Ishikawa (cell line): ENCODE data around the gene PCK1.

Experiments used
- CEBPB ChIP-seq: IDR thresholded peaks from 2 replicates; pipeline ENCODE4 v1.6.1; 2012
- CREB1 ChIP-seq: IDR thresholded peaks from 2 replicates; pipeline ENCODE4 v1.6.1; 2012; ENCODE audit warnings: low read depth
- EGR1 ChIP-seq: IDR thresholded peaks from 2 replicates; pipeline ENCODE4 v1.6.1; 2012
- EP300 ChIP-seq: IDR thresholded peaks from 2 replicates; pipeline ENCODE4 v1.6.1; 2012; ENCODE audit warnings: borderline replicate concordance
- FOXM1 ChIP-seq: IDR thresholded peaks from 2 replicates; pipeline ENCODE4 v1.6.1; 2012; ENCODE audit warnings: low read depth, borderline replicate concordance
- NFIC ChIP-seq: IDR thresholded peaks from 2 replicates; pipeline ENCODE4 v1.6.1; 2012
- RAD21 ChIP-seq: IDR thresholded peaks from 2 replicates; pipeline ENCODE4 v1.6.1; 2012; ENCODE audit warnings: low read depth
- REST ChIP-seq: IDR thresholded peaks from 2 replicates; pipeline ENCODE4 v1.6.1; 2012; ENCODE audit warnings: low read depth, mild to moderate bottlenecking
- TAF1 ChIP-seq: IDR thresholded peaks from 2 replicates; pipeline ENCODE4 v1.6.1; 2012; ENCODE audit warnings: low read depth, mild to moderate bottlenecking
- TCF12 ChIP-seq: IDR thresholded peaks from 2 replicates; pipeline ENCODE4 v1.6.1; 2012; ENCODE audit warnings: low read depth
- TEAD4 ChIP-seq: IDR thresholded peaks from 2 replicates; pipeline ENCODE4 v1.6.1; 2012
- USF1 ChIP-seq: IDR thresholded peaks from 2 replicates; pipeline ENCODE4 v1.6.1; 2012
- YY1 ChIP-seq: IDR thresholded peaks from 2 replicates; pipeline ENCODE4 v1.6.1; 2012; ENCODE audit warnings: low read depth
- ZBTB7A ChIP-seq: IDR thresholded peaks from 2 replicates; pipeline ENCODE4 v1.6.1; 2012; ENCODE audit warnings: low read depth
- TF ChIP-seq, protein P1 (sequence below): IDR thresholded peaks from 2 replicates; pipeline ENCODE4 v1.6.1; 2012

The PCK1 gene

DNA sequence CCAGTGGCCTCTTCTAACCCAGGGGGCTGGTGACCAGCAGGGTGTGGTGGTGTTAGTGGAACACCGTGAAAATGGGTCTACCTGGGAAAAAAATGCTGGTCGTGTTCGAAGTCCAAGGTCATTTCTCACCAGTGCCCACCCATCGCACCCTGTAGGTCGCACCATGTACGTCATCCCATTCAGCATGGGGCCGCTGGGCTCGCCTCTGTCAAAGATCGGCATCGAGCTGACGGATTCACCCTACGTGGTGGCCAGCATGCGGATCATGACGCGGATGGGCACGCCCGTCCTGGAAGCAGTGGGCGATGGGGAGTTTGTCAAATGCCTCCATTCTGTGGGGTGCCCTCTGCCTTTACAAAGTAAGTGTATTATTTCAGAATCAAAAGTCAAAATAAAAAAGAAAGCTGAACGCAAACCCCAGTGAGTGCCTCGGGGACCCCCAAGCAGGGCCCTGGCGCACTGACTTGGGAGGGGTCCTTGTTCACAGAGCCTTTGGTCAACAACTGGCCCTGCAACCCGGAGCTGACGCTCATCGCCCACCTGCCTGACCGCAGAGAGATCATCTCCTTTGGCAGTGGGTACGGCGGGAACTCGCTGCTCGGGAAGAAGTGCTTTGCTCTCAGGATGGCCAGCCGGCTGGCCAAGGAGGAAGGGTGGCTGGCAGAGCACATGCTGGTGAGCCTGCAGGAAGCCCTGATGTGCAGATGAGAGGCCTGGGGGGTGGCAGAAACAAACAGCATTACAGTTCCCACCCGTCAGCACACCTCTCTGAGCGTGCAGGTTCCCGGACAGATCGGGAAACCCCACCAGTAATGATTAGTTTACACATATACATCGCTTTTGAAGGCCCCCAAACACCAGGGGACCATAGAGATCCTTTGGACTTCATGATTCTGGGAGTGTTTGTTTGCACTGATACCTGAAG lies 1.9 kb downstream of the PCK1 start:
- TF ChIP-seq FOXM1 (no peak), EP300 (no peak)
- TF ChIP-seq, protein P1, sequence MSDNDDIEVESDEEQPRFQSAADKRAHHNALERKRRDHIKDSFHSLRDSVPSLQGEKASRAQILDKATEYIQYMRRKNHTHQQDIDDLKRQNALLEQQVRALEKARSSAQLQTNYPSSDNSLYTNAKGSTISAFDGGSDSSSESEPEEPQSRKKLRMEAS: no peak

DNA sequence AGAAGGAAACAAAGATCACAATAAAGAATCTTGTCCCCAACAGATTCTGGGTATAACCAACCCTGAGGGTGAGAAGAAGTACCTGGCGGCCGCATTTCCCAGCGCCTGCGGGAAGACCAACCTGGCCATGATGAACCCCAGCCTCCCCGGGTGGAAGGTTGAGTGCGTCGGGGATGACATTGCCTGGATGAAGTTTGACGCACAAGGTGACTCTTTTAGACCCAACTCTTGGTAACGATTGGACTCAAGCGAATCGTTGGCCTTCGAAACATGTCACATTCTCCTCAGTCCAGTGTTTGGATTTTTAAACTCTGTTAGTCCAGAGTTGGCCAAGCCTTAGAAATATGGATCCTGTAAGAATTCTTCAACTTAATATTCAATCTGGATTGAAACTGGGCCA lies 2.6 kb downstream of the PCK1 start:
- TF ChIP-seq USF1: no peak
- TF ChIP-seq, protein P1: no peak
- no peak for TF ChIP-seq CEBPB
- TF ChIP-seq TEAD4: no peak

DNA sequence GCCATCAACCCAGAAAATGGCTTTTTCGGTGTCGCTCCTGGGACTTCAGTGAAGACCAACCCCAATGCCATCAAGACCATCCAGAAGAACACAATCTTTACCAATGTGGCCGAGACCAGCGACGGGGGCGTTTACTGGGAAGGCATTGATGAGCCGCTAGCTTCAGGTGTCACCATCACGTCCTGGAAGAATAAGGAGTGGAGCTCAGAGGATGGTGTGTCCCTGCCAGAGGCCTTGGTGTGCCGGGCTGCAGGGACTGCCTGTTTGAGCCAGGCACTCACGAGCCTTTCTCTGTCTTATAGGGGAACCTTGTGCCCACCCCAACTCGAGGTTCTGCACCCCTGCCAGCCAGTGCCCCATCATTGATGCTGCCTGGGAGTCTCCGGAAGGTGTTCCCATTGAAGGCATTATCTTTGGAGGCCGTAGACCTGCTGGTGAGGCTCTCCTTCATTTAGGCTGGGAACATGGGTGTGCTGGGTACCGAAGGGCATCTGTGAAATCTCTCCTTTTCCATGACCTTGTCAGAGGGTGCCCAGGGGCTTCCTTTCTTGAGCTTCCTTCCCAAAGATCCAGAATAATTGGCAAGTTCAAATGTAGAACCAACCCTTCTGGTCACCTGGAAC lies 3.4 kb downstream of the PCK1 start:
- TF ChIP-seq YY1 (no peak), ZBTB7A (no peak), CREB1 (no peak), EGR1 (no peak), FOXM1 (no peak), TAF1 (no peak), USF1 (no peak), EP300 (no peak), REST (no peak), RAD21 (no peak), NFIC (no peak), TEAD4 (no peak), TCF12 (no peak), CEBPB (no peak)
- TF ChIP-seq, protein P1: no peak

- TF ChIP-seq REST (no peak), YY1 (no peak), TCF12 (no peak), USF1 (no peak), NFIC (no peak), EP300 (no peak), CREB1 (no peak), ZBTB7A (no peak), TAF1 (no peak)
- TF ChIP-seq, protein P1: no peak
These were observed 4.2 kb downstream of the PCK1 start for GRCh38 chr20:57564951-57565642.

DNA sequence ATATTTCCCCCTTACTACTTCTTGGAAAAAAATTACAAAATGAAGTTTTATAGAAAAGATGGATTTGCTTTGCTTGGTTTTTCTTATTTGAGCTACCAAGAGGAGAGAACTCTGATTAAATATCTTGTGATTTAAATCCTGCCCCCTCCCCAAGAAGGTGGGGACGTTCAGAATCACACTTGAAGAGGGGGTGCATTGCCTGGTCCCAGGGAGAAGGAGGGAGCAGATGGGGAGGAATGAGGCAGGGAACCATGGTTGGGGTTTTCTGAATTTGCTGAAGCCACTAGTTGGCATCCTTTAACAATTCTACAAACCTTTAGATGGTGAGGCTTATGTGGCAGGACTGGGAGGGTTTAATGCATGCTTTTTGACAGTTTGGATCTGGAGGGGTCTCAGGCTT lies 5.5 kb downstream of the PCK1 start:
- TF ChIP-seq TEAD4 (no peak), USF1 (no peak), CEBPB (no peak), NFIC (no peak), FOXM1 (no peak)
